ENCODE data around the gene MACROD2.

The MACROD2 gene

DNA sequence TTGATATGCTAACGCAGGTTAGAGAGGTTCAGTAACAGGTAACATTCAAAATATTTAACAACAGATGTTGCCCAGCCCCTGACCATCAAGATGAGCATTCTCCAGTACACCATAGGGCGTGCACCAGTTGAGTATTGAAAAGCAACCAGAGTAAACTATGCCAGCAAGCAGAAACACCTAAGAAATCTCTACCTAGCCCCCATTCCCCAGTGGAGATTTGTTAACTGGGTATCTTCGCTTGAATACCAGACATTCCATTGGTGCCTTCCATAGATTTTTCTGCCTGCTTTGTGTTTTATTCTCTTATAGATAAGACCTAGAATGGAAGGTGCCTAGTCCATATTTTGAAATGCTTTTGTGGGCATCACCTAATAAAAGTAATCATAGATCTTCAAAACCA lies 1954.1 kb downstream of the MACROD2 start:
- ChIA-PET CTCF (no interaction called here), POLR2A (ENCODE audit: low non-redundant PET) (no interaction called here)
- DNase-seq (ENCODE audit: low spot score), result no peak
- no peak overlapping the region for H3K27ac ChIP-seq
- TF ChIP-seq, protein P1, sequence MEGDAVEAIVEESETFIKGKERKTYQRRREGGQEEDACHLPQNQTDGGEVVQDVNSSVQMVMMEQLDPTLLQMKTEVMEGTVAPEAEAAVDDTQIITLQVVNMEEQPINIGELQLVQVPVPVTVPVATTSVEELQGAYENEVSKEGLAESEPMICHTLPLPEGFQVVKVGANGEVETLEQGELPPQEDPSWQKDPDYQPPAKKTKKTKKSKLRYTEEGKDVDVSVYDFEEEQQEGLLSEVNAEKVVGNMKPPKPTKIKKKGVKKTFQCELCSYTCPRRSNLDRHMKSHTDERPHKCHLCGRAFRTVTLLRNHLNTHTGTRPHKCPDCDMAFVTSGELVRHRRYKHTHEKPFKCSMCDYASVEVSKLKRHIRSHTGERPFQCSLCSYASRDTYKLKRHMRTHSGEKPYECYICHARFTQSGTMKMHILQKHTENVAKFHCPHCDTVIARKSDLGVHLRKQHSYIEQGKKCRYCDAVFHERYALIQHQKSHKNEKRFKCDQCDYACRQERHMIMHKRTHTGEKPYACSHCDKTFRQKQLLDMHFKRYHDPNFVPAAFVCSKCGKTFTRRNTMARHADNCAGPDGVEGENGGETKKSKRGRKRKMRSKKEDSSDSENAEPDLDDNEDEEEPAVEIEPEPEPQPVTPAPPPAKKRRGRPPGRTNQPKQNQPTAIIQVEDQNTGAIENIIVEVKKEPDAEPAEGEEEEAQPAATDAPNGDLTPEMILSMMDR (conservative IDR thresholded peaks at IDR 0.05; ENCODE audit: low read depth), result no peak

DNA sequence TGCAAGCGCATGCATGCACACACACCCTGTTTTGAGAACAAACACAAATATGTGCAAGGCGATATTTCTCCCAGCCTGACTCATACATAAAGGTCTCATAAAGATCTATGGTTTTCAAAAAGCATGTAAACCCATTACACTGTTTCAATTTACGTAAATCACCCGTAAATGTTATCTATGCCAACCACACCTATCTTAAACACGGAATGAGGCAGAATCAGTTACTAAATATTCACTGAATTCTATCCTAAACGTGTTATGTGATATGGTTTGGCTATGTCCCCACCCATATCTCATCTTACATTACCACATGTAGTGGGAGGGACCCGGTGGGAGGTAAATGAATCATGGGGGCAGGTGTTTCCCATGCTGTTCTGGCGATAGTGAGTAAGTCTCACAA lies 1956.3 kb downstream of the MACROD2 start:
- TF ChIP-seq, protein P1 (conservative IDR thresholded peaks at IDR 0.05; ENCODE audit: low read depth), result no peak
- ChIA-PET CTCF (no interaction called here), POLR2A (ENCODE audit: low non-redundant PET) (no interaction called here)
- H3K27ac ChIP-seq, result no peak overlapping the region
- no peak for DNase-seq (ENCODE audit: low spot score)

DNA sequence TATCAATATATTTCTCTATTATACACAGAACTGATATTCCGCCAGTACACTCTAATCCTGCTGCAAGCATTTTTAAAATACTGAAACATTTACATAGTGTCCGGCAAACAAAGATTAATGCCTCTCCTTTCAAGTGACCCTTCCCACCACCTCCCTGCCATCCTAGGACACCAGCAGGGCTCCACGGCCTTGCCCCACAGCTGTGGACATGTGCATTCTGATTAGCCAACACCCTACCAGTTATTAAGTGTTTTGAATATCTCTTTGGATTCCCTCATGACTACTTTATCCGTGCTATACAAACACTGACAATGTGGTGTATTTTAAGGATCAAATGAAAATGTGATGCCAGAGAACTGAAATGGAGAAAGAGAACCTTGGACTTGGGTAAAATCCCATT lies 1962.8 kb downstream of the MACROD2 start:
- no peak for DNase-seq (ENCODE audit: low spot score)
- CTCF ChIA-PET, result no interaction called here
- POLR2A ChIA-PET (ENCODE audit: low non-redundant PET), result no interaction called here

DNA sequence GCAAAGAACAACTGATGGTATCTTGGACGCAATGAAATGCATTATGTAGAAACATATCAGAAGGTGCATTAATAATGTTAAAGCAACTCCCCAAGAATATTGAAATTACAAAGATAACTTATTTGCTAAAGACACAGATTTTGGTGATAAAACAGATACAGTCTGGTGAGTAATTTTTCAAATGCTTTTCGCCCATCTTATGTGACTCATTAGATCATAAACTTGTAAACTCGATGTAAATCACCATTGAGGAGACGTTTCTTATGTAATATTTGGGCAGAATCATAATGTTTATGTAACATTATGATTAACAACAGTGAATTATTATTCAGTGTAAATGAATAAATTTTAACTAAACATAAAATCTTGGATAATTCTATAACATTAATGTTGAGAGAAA lies 1969.8 kb downstream of the MACROD2 start:
- DNase-seq (ENCODE audit: low spot score), result no peak
- ChIA-PET POLR2A (ENCODE audit: low non-redundant PET) (no interaction called here), CTCF (no interaction called here)
- H3K27ac ChIP-seq, result no peak overlapping the region
- TF ChIP-seq, protein P1 (conservative IDR thresholded peaks at IDR 0.05; ENCODE audit: low read depth), result no peak

More for the DNA sequence above, 1962.8 kb downstream of the MACROD2 start:
- no peak overlapping the region for H3K27ac ChIP-seq
- TF ChIP-seq, protein P1 (conservative IDR thresholded peaks at IDR 0.05; ENCODE audit: low read depth), result no peak

DNA sequence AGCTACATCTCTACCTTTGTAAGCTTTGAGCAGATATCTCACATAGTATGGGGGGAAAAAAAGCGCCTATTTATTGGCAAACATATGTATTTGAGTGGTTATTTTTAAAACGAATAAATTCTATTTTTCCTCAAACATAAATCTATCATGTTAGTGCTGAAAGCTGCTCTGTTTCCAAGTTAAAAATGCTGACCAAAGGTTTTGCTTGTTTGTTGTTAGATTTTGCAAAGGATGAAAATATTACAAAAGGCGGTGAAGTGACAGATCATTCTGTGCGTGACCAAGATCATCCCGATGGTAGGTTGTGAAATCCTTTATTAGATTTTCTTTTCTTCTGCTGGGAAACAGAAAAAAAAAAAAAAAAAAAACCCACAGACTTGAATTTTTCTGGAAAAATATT lies 1972.0 kb downstream of the MACROD2 start:
- no peak overlapping the region for H3K27ac ChIP-seq
- TF ChIP-seq, protein P1 (conservative IDR thresholded peaks at IDR 0.05; ENCODE audit: low read depth), result no peak
- POLR2A ChIA-PET (ENCODE audit: low non-redundant PET), result no interaction called here
- no peak for DNase-seq (ENCODE audit: low spot score)
- CTCF ChIA-PET, result no interaction called here

DNA sequence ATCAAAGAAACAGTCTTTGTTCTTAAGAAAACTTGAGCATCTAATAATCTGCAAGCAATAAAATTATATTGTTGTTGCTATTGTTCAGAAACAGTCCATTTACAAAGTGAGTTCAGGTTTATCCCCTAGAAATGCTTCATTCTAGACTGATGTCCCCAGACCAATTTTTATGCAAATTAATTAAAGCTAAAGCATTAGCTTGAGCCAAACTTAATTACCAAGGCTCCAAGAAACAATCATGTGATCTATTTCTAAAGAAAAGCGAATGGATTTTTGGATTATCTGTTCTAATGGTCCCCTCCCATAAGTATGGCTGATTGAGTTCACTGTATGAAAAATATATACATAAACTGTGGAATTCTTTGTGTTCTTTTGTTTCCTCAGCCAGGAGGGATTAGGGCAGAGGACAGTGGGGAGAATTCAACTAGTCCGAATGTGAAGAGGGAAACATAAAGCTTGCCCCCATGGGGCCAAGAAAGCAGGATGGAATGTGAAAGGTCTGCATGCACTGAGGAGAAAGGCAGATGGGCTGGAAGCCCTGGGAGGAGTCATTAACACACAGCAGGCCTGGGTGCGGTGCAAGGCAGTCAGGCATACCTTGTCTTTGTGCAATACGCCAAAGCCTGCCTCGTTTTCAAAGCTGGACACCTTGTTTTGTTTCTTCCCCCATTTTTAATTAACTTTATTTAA lies 1980.9 kb downstream of the MACROD2 start:
- CTCF ChIA-PET, result no interaction called here
- POLR2A ChIA-PET (ENCODE audit: low non-redundant PET), result no interaction called here
- no peak overlapping the region for H3K27ac ChIP-seq
- TF ChIP-seq, protein P1 (conservative IDR thresholded peaks at IDR 0.05; ENCODE audit: low read depth), result no peak
- no peak for DNase-seq (ENCODE audit: low spot score)
